ENCODE results near the gene CBX7.

DNA sequence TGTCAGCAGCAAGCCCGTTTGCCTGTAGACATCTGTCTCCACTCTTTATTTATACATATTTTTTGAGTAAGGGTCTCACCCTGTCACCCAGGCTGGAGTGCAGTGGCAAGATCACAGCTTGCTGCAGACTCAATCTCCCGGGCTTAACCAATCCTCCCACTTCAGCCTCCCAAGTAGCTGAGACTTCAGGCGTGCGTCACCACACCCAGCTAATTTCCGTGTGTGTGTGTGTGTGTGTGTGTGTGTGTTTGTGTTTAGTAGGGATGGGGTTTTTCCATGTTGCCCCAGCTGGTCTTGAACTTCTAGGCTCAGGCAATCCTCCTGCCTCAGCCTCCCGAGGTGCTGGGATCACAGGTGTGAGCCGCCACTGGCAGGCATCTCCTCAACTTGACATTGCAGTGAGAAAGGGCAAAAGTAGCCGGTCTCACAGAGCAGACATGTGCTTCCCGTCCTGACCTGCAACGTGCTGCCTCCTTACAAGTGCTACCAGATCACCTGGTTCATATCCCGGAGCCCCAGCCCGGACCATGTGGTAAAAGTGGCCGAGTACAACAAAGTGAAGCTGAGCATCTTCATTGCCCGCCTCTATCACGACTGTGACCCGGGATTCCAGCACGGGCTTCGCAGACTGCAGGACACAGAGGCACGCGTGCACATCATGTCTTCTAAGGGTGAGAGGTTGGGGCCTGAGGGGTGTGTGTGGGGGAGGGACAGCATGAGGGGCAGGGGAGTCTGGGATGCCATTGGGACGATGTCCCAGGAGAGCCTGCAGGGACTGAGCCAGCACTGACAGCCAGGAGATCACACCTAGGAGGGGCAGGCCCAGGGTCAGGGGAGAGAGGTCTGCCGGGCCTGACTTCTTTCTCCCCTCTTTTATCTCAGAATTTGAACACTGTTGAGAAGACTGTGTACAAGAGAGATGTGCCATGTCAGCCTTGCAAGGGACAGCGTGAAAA is 61.1 kb downstream of the CBX7 start:
- TF ChIP-seq TARDBP (IDR thresholded peaks at IDR 0.05) (no peak), FOXM1 (IDR thresholded peaks at IDR 0.05; ENCODE audit: borderline replicate concordance) (no peak), SP1 (IDR thresholded peaks at IDR 0.05) (no peak), BHLHE40 (IDR thresholded peaks at IDR 0.05; ENCODE audit: borderline replicate concordance) (no peak), LEF1 (IDR thresholded peaks at IDR 0.05; ENCODE audit: borderline replicate concordance) (no peak), HDGF (IDR thresholded peaks at IDR 0.05; ENCODE audit: borderline replicate concordance) (no peak)
